ENCODE data around the gene LGALSL. TPM values are rescaled to one million over a fixed set of nuclear protein-coding genes. Genes with fewer than 3 reads are reported as not detected.

Gene LGALSL
- 7.7 to 12.8 TPM (median 9.9 TPM) in 5 replicates for total RNA-seq (2022; extraction: Qiagen RNA extraction)

GRCh38 chr2:64453770-64454385, at the start of gene LGALSL:
LGALSL (plus strand) TSS chr2:64454162; CDS start chr2:64454546, 384 bp downstream.

Other genes starting within 250 kb of the LGALSL start
- gene AFTPH, start 70.2 kb downstream of the LGALSL start, total RNA-seq (2022; extraction: Qiagen RNA extraction) = 20.9 to 24.3 TPM (median 23.5 TPM) in 5 replicates
- gene SERTAD2, start 199.8 kb downstream of the LGALSL start, total RNA-seq (2022; extraction: Qiagen RNA extraction) = 9.0 to 12.3 TPM (median 10.9 TPM) in 5 replicates

All from A549 treated with Mapracorat at 1 μM for 4 hours (cell line).